Osteoblast (primary cell): ENCODE data around the gene PRMT9. TPM values are rescaled to one million over a fixed set of nuclear protein-coding genes. Genes with fewer than 3 reads are reported as not detected.
A peak's percentile ranks its signal among the peaks of the same experiment; 100 is the strongest.

ENCODE experiments used
- DNase-seq: peaks from one replicate; pipeline ENCODE4 v3.0.0; 2011; ENCODE audit warnings: low spot score, mixed read lengths; ENCODE audit not compliant: insufficient read length; ENCODE audit errors: missing footprints
- H2AFZ ChIP-seq: 2 replicates; pipeline ENCODE4 v1.6.0; 2011; ENCODE audit warnings: mild to moderate bottlenecking, low read length
- H3K27ac ChIP-seq: 2 replicates; pipeline ENCODE4 v1.5.1; 2011; ENCODE audit warnings: mild to moderate bottlenecking, low read depth, low read length, moderate library complexity
- H3K27me3 ChIP-seq: 2 replicates; pipeline ENCODE4 v1.6.0; 2012; ENCODE audit warnings: mild to moderate bottlenecking, control low read depth, inconsistent platforms, low read length, moderate library complexity; ENCODE audit not compliant: insufficient read depth
- H3K36me3 ChIP-seq: 2 replicates; pipeline ENCODE4 v1.5.1; 2011; ENCODE audit warnings: mild to moderate bottlenecking, low read length, control low read depth, moderate library complexity; ENCODE audit not compliant: insufficient read depth
- H3K4me1 ChIP-seq: 2 replicates; pipeline ENCODE4 v1.5.1; 2011; ENCODE audit warnings: mild to moderate bottlenecking, low read length, control low read depth, moderate library complexity; ENCODE audit not compliant: insufficient read depth
- H3K4me2 ChIP-seq: 2 replicates; pipeline ENCODE4 v1.6.0; 2011; ENCODE audit warnings: mild to moderate bottlenecking, low read length; ENCODE audit not compliant: insufficient read depth
- H3K4me3 ChIP-seq: fragments of 200-600 bp; sonication (generic); 3 replicates; pipeline ENCODE4 v1.5.1; 2012; ENCODE audit warnings: mild to moderate bottlenecking, low read length, inconsistent platforms; ENCODE audit not compliant: insufficient read depth
- H3K79me2 ChIP-seq: 2 replicates; pipeline ENCODE4 v1.6.0; 2012; ENCODE audit warnings: mild to moderate bottlenecking, low read length, control low read depth, inconsistent platforms; ENCODE audit not compliant: insufficient read depth
- H3K9me3 ChIP-seq: 2 replicates; pipeline ENCODE4 v1.5.1; 2011; ENCODE audit warnings: low read depth, low read length, control low read depth
- H4K20me1 ChIP-seq: 2 replicates; pipeline ENCODE4 v1.6.0; 2012; ENCODE audit warnings: mild to moderate bottlenecking, low read length, control low read depth; ENCODE audit not compliant: insufficient read depth
- CTCF ChIP-seq: IDR thresholded peaks from 2 replicates; pipeline ENCODE4 v1.5.1; 2011; ENCODE audit warnings: mild to moderate bottlenecking, low read depth, low read length, moderate library complexity; ENCODE audit errors: extremely low read depth
- total RNA-seq: library from RNA; depleted of rRNA; stranded (reverse); fragments of >200 nt; gene quantifications from 2 replicates; pipeline ENCODE4 v1.2.3, GENCODE V29; 2012

Gene PRMT9
- total RNA-seq, 1 donor = 9.0 TPM

- Histone ChIP-seq H3K4me2 (no peak overlapping the region), H3K27ac (no peak overlapping the region), H3K79me2 (no peaks in the 10 kb centered on the region), H2AFZ (peak overlapping the region; percentile 65), H4K20me1 (no peaks in the 10 kb centered on the region), H3K36me3 (no peaks in the 10 kb centered on the region), H3K4me1 (peaks cover 6% of the 10 kb centered on the region), H3K9me3 (no peaks in the 10 kb centered on the region), H3K27me3 (no peaks in the 10 kb centered on the region), H3K4me3 (no peak overlapping the region)
- DNase-seq = peak; percentile 65
- TF ChIP-seq CTCF = no peak
These were observed 39.4 kb upstream of the PRMT9 start for GRCh38 chr4:147723326-147723725.

GRCh38 chr4:147717878-147718277 is 33.9 kb upstream of the PRMT9 start:
- Histone ChIP-seq H3K36me3 (no peaks in the 10 kb centered on the region), H3K4me3 (no peak overlapping the region), H3K27ac (no peak overlapping the region), H2AFZ (no peak overlapping the region), H4K20me1 (no peaks in the 10 kb centered on the region), H3K4me1 (peaks cover 7% of the 10 kb centered on the region), H3K27me3 (no peaks in the 10 kb centered on the region), H3K79me2 (no peaks in the 10 kb centered on the region), H3K9me3 (no peaks in the 10 kb centered on the region), H3K4me2 (no peak overlapping the region)
- DNase-seq = no peak
- no peak for TF ChIP-seq CTCF

- Histone ChIP-seq H3K4me1 (peaks cover 7% of the 10 kb centered on the region), H3K9me3 (no peaks in the 10 kb centered on the region), H3K79me2 (no peaks in the 10 kb centered on the region), H2AFZ (no peak overlapping the region), H3K4me2 (peak overlapping the region; percentile 65), H3K27me3 (no peaks in the 10 kb centered on the region), H3K36me3 (no peaks in the 10 kb centered on the region), H3K4me3 (peak overlapping the region; percentile 19), H3K27ac (no peak overlapping the region), H4K20me1 (no peaks in the 10 kb centered on the region)
- no peak for TF ChIP-seq CTCF
- DNase-seq = peak; percentile 77
These were observed 30.8 kb upstream of the PRMT9 start for GRCh38 chr4:147714575-147715401.

- no peak for TF ChIP-seq CTCF
- Histone ChIP-seq H3K27ac (no peak overlapping the region), H2AFZ (no peak overlapping the region), H3K9me3 (no peaks in the 10 kb centered on the region), H3K4me2 (no peak overlapping the region), H3K79me2 (no peaks in the 10 kb centered on the region), H3K4me1 (peaks cover 7% of the 10 kb centered on the region), H4K20me1 (no peaks in the 10 kb centered on the region), H3K27me3 (no peaks in the 10 kb centered on the region), H3K4me3 (no peak overlapping the region), H3K36me3 (no peaks in the 10 kb centered on the region)
- no peak for DNase-seq
These were observed 26.0 kb upstream of the PRMT9 start for GRCh38 chr4:147709999-147710398.
